Small intestine (tissue), 7 donors: ENCODE measurements around the gene PMFBP1. TPM values are rescaled to one million over a fixed set of nuclear protein-coding genes. Genes with fewer than 3 reads are reported as not detected.
A peak's percentile ranks its signal among the peaks of the same experiment; 100 is the strongest.
"Not testable (repeated sequence)": the region's sequence is repeated elsewhere in the genome, so short reads cannot be mapped to it uniquely, and the experiment has no call there.

ENCODE experiments used
- DNase-seq, 2 donors: peaks; one replicate each; pipeline versions ENCODE4 v3.0.0 to v3.0.0-alpha.2; 2013
- FAIRE-seq: peaks from 2 replicates; lab custom pipeline; 2012; peaks lifted over from hg19 to GRCh38; lab: Jason Lieb, UNC
- H3K27ac ChIP-seq, 3 donors: one replicate each; pipeline ENCODE4 v1.5.1; 2013; ENCODE audit warnings: low read length in 2 of 3, mild to moderate bottlenecking in 2 of 3, control low read depth in 1 of 3, inconsistent platforms in 1 of 3, low read depth in 1 of 3, moderate library complexity in 1 of 3
- H3K27me3 ChIP-seq, 3 donors: one replicate each; pipeline ENCODE4 v1.6.1; 2013; ENCODE audit warnings: low read length in 3 of 3, inconsistent platforms in 1 of 3; ENCODE audit not compliant: control insufficient read depth in 3 of 3, insufficient read depth in 3 of 3
- H3K36me3 ChIP-seq, 3 donors: one replicate each; pipeline ENCODE4 v1.6.1; 2013; ENCODE audit warnings: low read length in 3 of 3, inconsistent platforms in 1 of 3, low read depth in 1 of 3, mild to moderate bottlenecking in 1 of 3, moderate library complexity in 1 of 3; ENCODE audit not compliant: control insufficient read depth in 3 of 3, insufficient read depth in 2 of 3
- H3K4me1 ChIP-seq, 3 donors: one replicate each; pipeline ENCODE4 v1.6.1; 2013; ENCODE audit warnings: low read length in 2 of 3, inconsistent platforms in 1 of 3, low read depth in 1 of 3, mild to moderate bottlenecking in 1 of 3, moderate library complexity in 1 of 3; ENCODE audit not compliant: control insufficient read depth in 3 of 3, insufficient read depth in 2 of 3
- H3K4me3 ChIP-seq, 3 donors: one replicate each; pipeline ENCODE4 v1.5.1; 2013; ENCODE audit warnings: low read length in 3 of 3, control low read depth in 1 of 3, inconsistent platforms in 1 of 3, low read depth in 1 of 3, mild to moderate bottlenecking in 1 of 3, moderate library complexity in 1 of 3
- H3K9me3 ChIP-seq, 2 donors: one replicate each; pipeline ENCODE4 v1.6.1; 2013; ENCODE audit warnings: low read depth in 1 of 2, low read length in 1 of 2; ENCODE audit not compliant: control insufficient read depth in 2 of 2, insufficient read depth in 1 of 2
- whole genome bisulfite sequencing, 3 donors: extraction: QIAGEN DNeasy Blood & Tissue Kit; methylation state at CpG; one replicate each; pipeline ENCODE4 v1.1.7; 2013; 5-methylcytosine and 5-hydroxymethylcytosine counted together
- polyA plus RNA-seq, 4 donors: library from polyadenylated mRNA; stranded (reverse) in 3 of 4; unstranded in 1 of 4; fragments of 200-250 nt in 3 of 4; fragments of 120-200 nt in 1 of 4; gene quantifications; one replicate each; pipeline versions ENCODE4 v1.2.1 to v1.2.3, GENCODE V29; 2013
- donor health status: healthy with polysubstance abuse.
- donor health status: control.
- donor health status: control.
- donor health status: Bipolar disorder and iron deficiency.
- donor health status: healthy.

PMFBP1 gene
- polyA plus RNA-seq, 4 donors = 1.1 to 5.2 (median 2.3) TPM

GRCh38 chr16:72083778-72084404 is 88.1 kb downstream of the PMFBP1 start:
- DNase-seq = no peak
- no peaks in the 10 kb centered on the region for H3K27me3 ChIP-seq
- H3K36me3 ChIP-seq = peaks cover 5 to 24% (median 12%) of the 10 kb centered on the region in 3 donors
- WGBS, 3 donors = 11 to 41% (median 29%) methylated on average over 3 of the region's 3 CpGs
- H3K4me1 ChIP-seq = no peaks in the 10 kb centered on the region
- H3K4me3 ChIP-seq = no peak overlapping the region
- FAIRE-seq = no peak
- peaks cover 0 to 12% of the 10 kb centered on the region in 2 donors for H3K9me3 ChIP-seq
- no peak overlapping the region for H3K27ac ChIP-seq

GRCh38 chr16:72076991-72077706 is 94.8 kb downstream of the PMFBP1 start:
- not testable (repeated sequence) for H3K9me3 ChIP-seq, H3K4me3 ChIP-seq, H3K27me3 ChIP-seq, H3K4me1 ChIP-seq, FAIRE-seq, H3K27ac ChIP-seq, DNase-seq, H3K36me3 ChIP-seq
- 67 to 89% (median 76%) methylated on average over 2 of the region's 5 CpGs for WGBS, 3 donors

GRCh38 chr16:72075067-72075466 is 96.9 kb downstream of the PMFBP1 start:
- H3K4me1 ChIP-seq, H3K36me3 ChIP-seq, DNase-seq, H3K4me3 ChIP-seq, FAIRE-seq, H3K27me3 ChIP-seq, H3K9me3 ChIP-seq, H3K27ac ChIP-seq: not testable (repeated sequence)
- WGBS, 3 donors = 5 to 65% (median 33%) methylated on average over 2 of the region's 6 CpGs

- Histone ChIP-seq H3K36me3 (peaks cover 0 to 3% (median 0%) of the 10 kb centered on the region in 3 donors), H3K4me1 (peaks cover 0 to 6% (median 0%) of the 10 kb centered on the region in 3 donors), H3K27me3 (no peaks in the 10 kb centered on the region), H3K9me3 (peaks cover 0 to 5% of the 10 kb centered on the region in 2 donors), H3K4me3 (no peak overlapping the region), H3K27ac (no peak overlapping the region)
- no peak for DNase-seq
- 63 to 72% (median 64%) methylated on average over 8 of the region's 8 CpGs for WGBS, 3 donors
- FAIRE-seq = no peak
Measured at GRCh38 chr16:72073560-72074230, 98.3 kb downstream of the PMFBP1 start.

- FAIRE-seq (no peak), DNase-seq (peak; percentile 74)
- H3K4me1 ChIP-seq = peaks cover 0 to 6% (median 0%) of the 10 kb centered on the region in 3 donors
- H3K9me3 ChIP-seq = peaks cover 0 to 5% of the 10 kb centered on the region in 2 donors
- no peaks in the 10 kb centered on the region for H3K27me3 ChIP-seq
- H3K27ac ChIP-seq = peak overlapping the region in 1 of 3 donors; percentile 63
- 12 to 43% (median 33%) methylated on average over 12 of the region's 12 CpGs for WGBS, 3 donors
- H3K36me3 ChIP-seq = peaks cover 0 to 3% (median 0%) of the 10 kb centered on the region in 3 donors
- no peak overlapping the region for H3K4me3 ChIP-seq
Measured at GRCh38 chr16:72072514-72073342, 99.2 kb downstream of the PMFBP1 start.

Other genes starting within 250 kb of the PMFBP1 start
- gene PKD1L3, start 171.8 kb downstream of the PMFBP1 start, polyA plus RNA-seq = under 1 TPM in 3 of 4 donors, not detected in 1; 0.01 to 0.30 (median 0.27) TPM
- gene DHODH, start 163.4 kb downstream of the PMFBP1 start, polyA plus RNA-seq = 1 to 10 TPM; 1.1 to 8.3 (median 5.1) TPM
- 10 to 100 TPM in 1 of 4 donors, 1 to 10 TPM in 2, under 1 TPM in 1; 0.32 to 15.2 (median 3.0) TPM for gene HP, start 117.7 kb downstream of the PMFBP1 start, polyA plus RNA-seq
- 1 to 10 TPM in 2 of 4 donors, under 1 TPM in 1, not detected in 1; 0.56 to 1.9 (median 1.1) TPM for gene HPR, start 108.9 kb downstream of the PMFBP1 start, polyA plus RNA-seq
- gene TXNL4B, start 78.5 kb downstream of the PMFBP1 start, polyA plus RNA-seq = 10 to 100 TPM; 11.3 to 22.1 (median 12.1) TPM
- 10 to 100 TPM; 40.6 to 63.7 (median 55.9) TPM for gene DHX38, start 78.3 kb downstream of the PMFBP1 start, polyA plus RNA-seq